Neural cell (in vitro differentiated cells): ENCODE results near the gene PAWR.

Experiments used
- CTCF ChIP-seq: fragments of 450-650 bp; IDR thresholded peaks from 2 replicates; pipeline ENCODE4 v1.5.1; 2014; ENCODE audit warnings: antibody characterized with exemption, mild to moderate bottlenecking, moderate library complexity; ENCODE audit not compliant: poor library complexity, severe bottlenecking
- MXI1 ChIP-seq: fragments of 450-650 bp; conservative IDR thresholded peaks from 2 replicates; pipeline ENCODE4 v1.6.1; 2014; ENCODE audit warnings: antibody characterized with exemption, mild to moderate bottlenecking; ENCODE audit not compliant: poor library complexity, severe bottlenecking
- POLR2AphosphoS5 ChIP-seq: IDR thresholded peaks from 2 replicates; pipeline ENCODE4 v1.6.1; 2012
- SMC3 ChIP-seq: fragments of 450-650 bp; conservative IDR thresholded peaks from 2 replicates; pipeline ENCODE4 v1.6.1; 2014; ENCODE audit warnings: antibody characterized with exemption, mild to moderate bottlenecking, moderate library complexity; ENCODE audit not compliant: poor library complexity

DNA sequence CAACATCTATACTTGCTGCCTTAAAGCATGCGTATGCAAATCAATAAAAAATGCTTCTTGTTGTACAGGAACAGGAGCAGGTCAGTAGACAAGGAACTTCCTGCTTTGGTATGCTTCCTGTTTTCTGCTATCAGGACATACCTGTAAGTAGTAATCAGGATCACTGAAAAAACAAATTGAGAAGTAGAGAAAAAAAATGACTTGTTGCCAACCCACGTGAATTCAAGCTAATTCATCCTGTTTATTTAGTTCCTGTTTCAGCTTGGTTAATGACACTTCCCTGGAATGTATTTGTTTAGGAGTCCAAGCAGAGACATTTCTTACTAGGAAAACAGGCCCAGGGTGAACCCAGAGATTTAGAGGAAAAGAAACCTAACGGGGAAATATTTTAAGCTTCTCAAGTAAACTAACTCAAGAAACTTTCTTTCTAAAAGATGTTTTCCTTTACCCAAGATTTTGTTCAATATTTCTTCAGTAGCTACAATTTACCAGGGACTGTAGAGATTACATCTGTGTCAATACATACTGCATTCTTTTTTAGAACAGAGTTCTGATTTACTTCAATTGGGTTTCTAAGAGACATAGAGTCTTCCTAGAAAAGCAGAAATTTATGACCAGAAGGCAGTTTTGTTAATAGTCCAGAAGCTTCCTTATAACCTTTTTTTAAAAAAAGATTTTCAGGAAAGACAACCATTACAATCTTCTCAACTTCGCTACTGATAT lies 124.2 kb downstream of the PAWR start:
- TF ChIP-seq CTCF (no peak), MXI1 (no peak), POLR2AphosphoS5 (no peak), SMC3 (no peak)
